Neural cell (in vitro differentiated cells): ENCODE results near the gene CPE.

Experiments
- CTCF ChIP-seq: fragments of 450-650 bp; IDR thresholded peaks from 2 replicates; pipeline ENCODE4 v1.5.1; 2014; ENCODE audit warnings: antibody characterized with exemption, mild to moderate bottlenecking, moderate library complexity; ENCODE audit not compliant: poor library complexity, severe bottlenecking
- RAD21 ChIP-seq: fragments of 450-650 bp; conservative IDR thresholded peaks from 2 replicates; pipeline ENCODE4 v1.6.1; 2014; ENCODE audit warnings: antibody characterized with exemption, mild to moderate bottlenecking, moderate library complexity
- REST ChIP-seq: IDR thresholded peaks from 2 replicates; pipeline ENCODE4 v1.6.1; 2012; ENCODE audit warnings: borderline replicate concordance

- TF ChIP-seq CTCF (no peak), RAD21 (no peak), REST (no peak)
These were observed 124.4 kb downstream of the CPE start for GRCh38 chr4:165502916-165503907.
